Measurements from ENCODE around the gene SHCBP1L.

Gene SHCBP1L

GRCh38 chr1:182863940-182864339, 89.0 kb downstream of the SHCBP1L start:
- no peak for TF ChIP-seq CTCF (IDR thresholded peaks at IDR 0.05; ENCODE audit: insufficient read depth, low read depth, low read length, missing control alignments)
- no peak overlapping the region for H3K4me3 ChIP-seq (ENCODE audit: low read length)
- no peak for DNase-seq (ENCODE audit: low read depth)

- TF ChIP-seq CTCF (IDR thresholded peaks at IDR 0.05; ENCODE audit: insufficient read depth, low read depth, low read length, missing control alignments) = no peak
- no peak overlapping the region for H3K4me3 ChIP-seq (ENCODE audit: low read length)
- DNase-seq (ENCODE audit: low read depth) = no peak
Observed at GRCh38 chr1:182862827-182863226, 90.1 kb downstream of the SHCBP1L start.

- DNase-seq (ENCODE audit: low read depth) = no peak
Observed at GRCh38 chr1:182861994-182862393, 91.0 kb downstream of the SHCBP1L start.

GRCh38 chr1:182860658-182861057, 92.3 kb downstream of the SHCBP1L start:
- no peak for TF ChIP-seq CTCF (IDR thresholded peaks at IDR 0.05; ENCODE audit: insufficient read depth, low read depth, low read length, missing control alignments)
- no peak overlapping the region for H3K4me3 ChIP-seq (ENCODE audit: low read length)
- DNase-seq (ENCODE audit: low read depth) = no peak

More at GRCh38 chr1:182861994-182862393, 91.0 kb downstream of the SHCBP1L start:
- TF ChIP-seq CTCF (IDR thresholded peaks at IDR 0.05; ENCODE audit: insufficient read depth, low read depth, low read length, missing control alignments) = no peak
- H3K4me3 ChIP-seq (ENCODE audit: low read length) = no peak overlapping the region

GRCh38 chr1:182857212-182857611, 95.8 kb downstream of the SHCBP1L start:
- TF ChIP-seq CTCF (IDR thresholded peaks at IDR 0.05; ENCODE audit: insufficient read depth, low read depth, low read length, missing control alignments) = no peak
- H3K4me3 ChIP-seq (ENCODE audit: low read length) = no peak overlapping the region
- no peak for DNase-seq (ENCODE audit: low read depth)

GRCh38 chr1:182855911-182856310, 97.1 kb downstream of the SHCBP1L start:
- DNase-seq (ENCODE audit: low read depth) = no peak
- no peak overlapping the region for H3K4me3 ChIP-seq (ENCODE audit: low read length)
- no peak for TF ChIP-seq CTCF (IDR thresholded peaks at IDR 0.05; ENCODE audit: insufficient read depth, low read depth, low read length, missing control alignments)

GRCh38 chr1:182851825-182852224, 101.1 kb downstream of the SHCBP1L start:
- no peak overlapping the region for H3K4me3 ChIP-seq (ENCODE audit: low read length)
- no peak for TF ChIP-seq CTCF (IDR thresholded peaks at IDR 0.05; ENCODE audit: insufficient read depth, low read depth, low read length, missing control alignments)
- DNase-seq (ENCODE audit: low read depth) = no peak
